Measurements from ENCODE around the gene MALRD1. TPM values are rescaled to one million over a fixed set of nuclear protein-coding genes. Genes with fewer than 3 reads are reported as not detected.

The MALRD1 gene
- total RNA-seq, 2 experiments from 2014 or later: not detected

DNA sequence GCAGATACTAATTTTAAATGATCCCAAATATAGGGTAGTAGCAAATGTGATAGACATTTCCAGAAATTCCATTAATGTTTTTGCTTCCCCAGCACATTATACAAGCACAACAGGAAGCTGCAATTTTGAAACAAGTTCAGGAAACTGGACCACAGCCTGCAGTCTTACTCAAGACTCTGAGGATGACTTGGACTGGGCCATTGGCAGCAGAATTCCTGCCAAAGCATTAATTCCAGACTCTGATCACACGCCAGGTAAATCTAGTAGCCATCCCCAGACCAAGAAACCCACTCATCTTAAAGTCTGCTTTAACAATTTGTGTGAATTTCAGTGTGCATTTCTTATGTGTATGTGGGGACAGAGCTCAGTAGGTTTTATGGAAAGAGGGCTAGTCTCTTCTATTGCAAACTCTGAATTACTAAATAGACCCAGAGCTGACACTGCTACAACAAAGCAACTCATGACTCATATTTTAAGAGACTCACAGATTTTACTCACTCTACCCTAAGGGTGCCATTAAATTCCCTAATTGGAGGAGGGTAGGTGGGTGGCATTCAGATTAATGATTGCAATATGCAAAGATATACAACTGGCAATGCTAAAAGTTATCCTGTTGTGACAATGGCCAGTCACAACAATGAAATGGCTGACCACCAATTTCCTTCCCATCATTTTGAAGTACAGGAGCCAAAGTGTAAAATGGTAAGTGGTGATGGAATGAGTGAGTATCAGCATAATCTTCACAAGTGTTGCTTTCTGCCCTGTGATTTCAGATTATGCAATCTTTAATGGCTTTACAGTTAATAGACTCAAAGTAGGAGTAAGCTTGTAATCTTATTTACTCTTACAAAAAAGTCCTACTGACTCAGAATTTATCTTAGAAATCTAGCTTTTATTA, 450.0 kb downstream of the MALRD1 start:
- Mint-ChIP-seq H3K9me3 (peaks cover 4% of the 10 kb centered on the region), H3K27ac (no peak overlapping the region), H3K36me3 (ENCODE audit: low read depth) (no peaks in the 10 kb centered on the region), H3K27me3 (no peaks in the 10 kb centered on the region), H3K4me1 (ENCODE audit: low read depth) (no peaks in the 10 kb centered on the region), H3K4me3 (no peak overlapping the region)
- intact Hi-C loops (cut with DNase I, micrococcal nuclease): no loop called here
- DNase-seq (no peak), ATAC-seq (ENCODE audit: poor library complexity) (no peak)
- Histone ChIP-seq H3K4me3 (ENCODE audit: low read length) (no peak overlapping the region), H3K27ac (ENCODE audit: low read depth in 1 of 2, low read length in 2 of 2) (no peak overlapping the region), H3K36me3 (ENCODE audit: insufficient read depth, low read length) (no peaks in the 10 kb centered on the region), H3K9me3 (ENCODE audit: control insufficient read depth in 1 of 2, insufficient read depth in 1 of 2, low read length in 2 of 2) (peaks cover 0 to 4% of the 10 kb centered on the region in 2 experiments), H3K4me1 (ENCODE audit: insufficient read depth, low read length) (no peaks in the 10 kb centered on the region), H3K27me3 (ENCODE audit: control insufficient read depth in 1 of 2, insufficient read depth in 2 of 2, low read length in 2 of 2) (no peaks in the 10 kb centered on the region)
- ChIA-PET POLR2A (no interaction called here), CTCF (no interaction called here)
- TF ChIP-seq, protein P1, sequence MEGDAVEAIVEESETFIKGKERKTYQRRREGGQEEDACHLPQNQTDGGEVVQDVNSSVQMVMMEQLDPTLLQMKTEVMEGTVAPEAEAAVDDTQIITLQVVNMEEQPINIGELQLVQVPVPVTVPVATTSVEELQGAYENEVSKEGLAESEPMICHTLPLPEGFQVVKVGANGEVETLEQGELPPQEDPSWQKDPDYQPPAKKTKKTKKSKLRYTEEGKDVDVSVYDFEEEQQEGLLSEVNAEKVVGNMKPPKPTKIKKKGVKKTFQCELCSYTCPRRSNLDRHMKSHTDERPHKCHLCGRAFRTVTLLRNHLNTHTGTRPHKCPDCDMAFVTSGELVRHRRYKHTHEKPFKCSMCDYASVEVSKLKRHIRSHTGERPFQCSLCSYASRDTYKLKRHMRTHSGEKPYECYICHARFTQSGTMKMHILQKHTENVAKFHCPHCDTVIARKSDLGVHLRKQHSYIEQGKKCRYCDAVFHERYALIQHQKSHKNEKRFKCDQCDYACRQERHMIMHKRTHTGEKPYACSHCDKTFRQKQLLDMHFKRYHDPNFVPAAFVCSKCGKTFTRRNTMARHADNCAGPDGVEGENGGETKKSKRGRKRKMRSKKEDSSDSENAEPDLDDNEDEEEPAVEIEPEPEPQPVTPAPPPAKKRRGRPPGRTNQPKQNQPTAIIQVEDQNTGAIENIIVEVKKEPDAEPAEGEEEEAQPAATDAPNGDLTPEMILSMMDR (IDR thresholded peaks at IDR 0.05): no peak

- Histone ChIP-seq H3K4me3 (ENCODE audit: low read length) (no peak overlapping the region), H3K27me3 (ENCODE audit: control insufficient read depth in 1 of 2, insufficient read depth in 2 of 2, low read length in 2 of 2) (no peaks in the 10 kb centered on the region), H3K36me3 (ENCODE audit: insufficient read depth, low read length) (no peaks in the 10 kb centered on the region), H3K27ac (ENCODE audit: low read depth in 1 of 2, low read length in 2 of 2) (no peak overlapping the region), H3K9me3 (ENCODE audit: control insufficient read depth in 1 of 2, insufficient read depth in 1 of 2, low read length in 2 of 2) (peaks cover 0 to 4% of the 10 kb centered on the region in 2 experiments), H3K4me1 (ENCODE audit: insufficient read depth, low read length) (no peaks in the 10 kb centered on the region)
- Mint-ChIP-seq H3K27me3 (no peaks in the 10 kb centered on the region), H3K36me3 (ENCODE audit: low read depth) (no peaks in the 10 kb centered on the region), H3K4me1 (ENCODE audit: low read depth) (no peaks in the 10 kb centered on the region), H3K9me3 (peaks cover 4% of the 10 kb centered on the region), H3K27ac (no peak overlapping the region), H3K4me3 (no peak overlapping the region)
- CTCF ChIA-PET: no interaction called here
- DNase-seq (no peak), ATAC-seq (ENCODE audit: poor library complexity) (no peak)
- intact Hi-C loops (cut with DNase I, micrococcal nuclease): no loop called here
- POLR2A ChIA-PET: no interaction called here
- TF ChIP-seq, protein P1 (IDR thresholded peaks at IDR 0.05): no peak
Observed at GRCh38 chr10:19499291-19499770, 450.7 kb downstream of the MALRD1 start.

GRCh38 chr10:19500959-19501358, 452.4 kb downstream of the MALRD1 start:
- POLR2A ChIA-PET: no interaction called here
- H3K4me1 Mint-ChIP-seq (ENCODE audit: low read depth): no peaks in the 10 kb centered on the region
- DNase-seq (no peak), ATAC-seq (ENCODE audit: poor library complexity) (no peak)
- H3K4me3 ChIP-seq (ENCODE audit: low read length): no peak overlapping the region
- TF ChIP-seq, protein P1 (IDR thresholded peaks at IDR 0.05): no peak
- H3K36me3 ChIP-seq (ENCODE audit: insufficient read depth, low read length): no peaks in the 10 kb centered on the region
- no peaks in the 10 kb centered on the region for H3K27me3 ChIP-seq (ENCODE audit: control insufficient read depth in 1 of 2, insufficient read depth in 2 of 2, low read length in 2 of 2)
- H3K27me3 Mint-ChIP-seq: no peaks in the 10 kb centered on the region
- no peak overlapping the region for H3K4me3 Mint-ChIP-seq
- H3K36me3 Mint-ChIP-seq (ENCODE audit: low read depth): no peaks in the 10 kb centered on the region
- H3K4me1 ChIP-seq (ENCODE audit: insufficient read depth, low read length): no peaks in the 10 kb centered on the region
- H3K9me3 Mint-ChIP-seq: peaks cover 7% of the 10 kb centered on the region
- intact Hi-C loops (cut with DNase I, micrococcal nuclease): no loop called here
- H3K27ac ChIP-seq (ENCODE audit: low read depth in 1 of 2, low read length in 2 of 2): no peak overlapping the region
- CTCF ChIA-PET: no interaction called here
- H3K9me3 ChIP-seq (ENCODE audit: control insufficient read depth in 1 of 2, insufficient read depth in 1 of 2, low read length in 2 of 2): peaks cover 0 to 5% of the 10 kb centered on the region in 2 experiments
- no peak overlapping the region for H3K27ac Mint-ChIP-seq

Measured in CD4-positive, alpha-beta T cell (primary cell).